ENCODE measurements around the gene ZMYM5.

GRCh38 chr13:19836472-19836871, 27.0 kb downstream of the ZMYM5 start:
- TF ChIP-seq ZNF518B (CRISPR knock-in tag; IDR thresholded peaks at IDR 0.05) (no peak), EP300 (IDR thresholded peaks at IDR 0.05; ENCODE audit: low read length) (no peak), PPARD (CRISPR knock-in tag; IDR thresholded peaks at IDR 0.05) (no peak), POLR2AphosphoS5 (IDR thresholded peaks at IDR 0.05; ENCODE audit: control insufficient read depth, insufficient read depth, low read depth, low read length) (no peak), ZNF277 (CRISPR knock-in tag; IDR thresholded peaks at IDR 0.05; ENCODE audit: borderline replicate concordance) (no peak), CBX1 (IDR thresholded peaks at IDR 0.05; ENCODE audit: low read depth) (no peak)
